H1 (cell line): ENCODE data around the gene CNOT1. TPM values are rescaled to one million over a fixed set of nuclear protein-coding genes. Genes with fewer than 3 reads are reported as not detected.

Source experiments
- ASH2L ChIP-seq: fragments of 200-600, 300-600 bp; sonication (generic); IDR thresholded peaks from one replicate; pipeline ENCODE4 v1.7.1; 2017; ENCODE audit warnings: low read length
- BRCA1 ChIP-seq: IDR thresholded peaks from 2 replicates; pipeline ENCODE4 v1.6.1; 2012; ENCODE audit warnings: low read depth, low read length, improper control_type of control experiment
- CBX5 ChIP-seq: fragments of 300-800, 300-1000 bp; sonication (generic); IDR thresholded peaks from 2 replicates; pipeline ENCODE4 v1.7.1; 2016; ENCODE audit warnings: antibody characterized with exemption, low read length, low read depth
- CEBPB ChIP-seq: IDR thresholded peaks from 2 replicates; pipeline ENCODE4 v1.6.1; 2012; ENCODE audit warnings: low read depth, low read length
- CHD1 ChIP-seq: IDR thresholded peaks from 2 replicates; pipeline ENCODE4 v1.6.1; 2012; ENCODE audit warnings: low read depth, low read length, improper control_type of control experiment
- EGR1 ChIP-seq: IDR thresholded peaks from 2 replicates; pipeline ENCODE4 v1.6.1; 2011; ENCODE audit warnings: low read depth, low read length, borderline replicate concordance
- EP300 ChIP-seq, 2 experiments: IDR thresholded peaks; 1 replicate in 1 of 2; 2 replicates in 1 of 2; pipeline ENCODE4 v1.6.1; 2011 to 2012; ENCODE audit warnings: low read depth in 2 of 2, low read length in 2 of 2, mild to moderate bottlenecking in 2 of 2, borderline replicate concordance in 1 of 2, inconsistent platforms in 1 of 2, moderate library complexity in 1 of 2
- GABPA ChIP-seq: IDR thresholded peaks from 2 replicates; pipeline ENCODE4 v1.6.1; 2011; ENCODE audit warnings: mild to moderate bottlenecking, low read length, moderate library complexity, borderline replicate concordance; ENCODE audit not compliant: insufficient read depth
- HDAC2 ChIP-seq, 2 experiments: fragments of 300-600 bp in 1 of 2; sonication (generic) in 1 of 2; IDR thresholded peaks; 2 replicates each; pipeline ENCODE4 v1.6.1; 2011 to 2012; ENCODE audit warnings: low read depth in 2 of 2, low read length in 2 of 2, mild to moderate bottlenecking in 2 of 2, moderate library complexity in 2 of 2, borderline replicate concordance in 1 of 2, inconsistent platforms in 1 of 2
- JUND ChIP-seq: IDR thresholded peaks from 2 replicates; pipeline ENCODE4 v1.6.1; 2011; ENCODE audit warnings: mild to moderate bottlenecking, improper control_type of control experiment, low read length
- KDM5A ChIP-seq: fragments of 200-600 bp; IDR thresholded peaks from 2 replicates; pipeline ENCODE4 v1.7.1; 2012; ENCODE audit warnings: mild to moderate bottlenecking, low read length, inconsistent platforms, mixed read lengths
- NANOG ChIP-seq: IDR thresholded peaks from 2 replicates; pipeline ENCODE4 v1.6.1; 2011; ENCODE audit warnings: low read length, low read depth, mild to moderate bottlenecking, inconsistent platforms; ENCODE audit not compliant: insufficient read depth, poor library complexity, severe bottlenecking
- NRF1 ChIP-seq: IDR thresholded peaks from 2 replicates; pipeline ENCODE4 v1.6.1; 2011; ENCODE audit warnings: mild to moderate bottlenecking, low read depth, low read length, improper control_type of control experiment
- PHF8 ChIP-seq: fragments of 200-600 bp; sonication (generic); conservative IDR thresholded peaks from 2 replicates; pipeline ENCODE4 v1.7.1; 2012; ENCODE audit warnings: low read depth, mild to moderate bottlenecking, inconsistent platforms, low read length, moderate library complexity
- POU5F1 ChIP-seq: IDR thresholded peaks from 2 replicates; pipeline ENCODE4 v1.6.1; 2011; ENCODE audit warnings: low read depth, mild to moderate bottlenecking, low read length, moderate library complexity
- RFX5 ChIP-seq: IDR thresholded peaks from 2 replicates; pipeline ENCODE4 v1.6.1; 2011; ENCODE audit warnings: low read depth, low read length, improper control_type of control experiment, borderline replicate concordance
- RNF2 ChIP-seq: fragments of 200-900, 300-1000 bp; sonication (generic); IDR thresholded peaks from 2 replicates; pipeline ENCODE4 v1.7.1; 2016; ENCODE audit warnings: borderline replicate concordance, low read depth, mild to moderate bottlenecking, antibody characterized with exemption, low read length; ENCODE audit not compliant: poor library complexity, severe bottlenecking; ENCODE audit errors: missing control alignments
- SIX5 ChIP-seq: IDR thresholded peaks from 2 replicates; pipeline ENCODE4 v1.6.1; 2011; ENCODE audit warnings: mild to moderate bottlenecking, low read depth, low read length
- SP1 ChIP-seq: IDR thresholded peaks from 2 replicates; pipeline ENCODE4 v1.6.1; 2011; ENCODE audit warnings: low read depth, low read length
- TAF7 ChIP-seq: optimal IDR thresholded peaks from 2 replicates; pipeline ENCODE3; 2011; ENCODE audit warnings: low read depth, mild to moderate bottlenecking, inconsistent platforms, low read length, moderate library complexity, borderline replicate concordance
- TBP ChIP-seq: IDR thresholded peaks from 2 replicates; pipeline ENCODE4 v1.6.1; 2011; ENCODE audit warnings: low read depth, low read length, improper control_type of control experiment
- TCF12 ChIP-seq: IDR thresholded peaks from 2 replicates; pipeline ENCODE4 v1.6.1; 2011; ENCODE audit warnings: low read depth, mild to moderate bottlenecking, low read length
- polyA plus RNA-seq, 7 experiments: library from polyadenylated mRNA; depleted of rRNA in 3 of 7; stranded (reverse) in 5 of 7; unstranded in 2 of 7; fragments of >200 nt in 5 of 7; fragments of 200-250 nt in 2 of 7; gene quantifications; 1 replicate in 5 of 7; 2 replicates in 1 of 7; 4 replicates in 1 of 7; pipeline versions ENCODE4 v1.2.1 to v1.2.3, GENCODE V29; 2011 to 2013; ENCODE audit warnings: missing spikeins in 2 of 7, mixed read lengths in 2 of 7
- total RNA-seq: library from RNA; stranded (reverse); fragmentation: NEBNext Ultra II Directional; extraction: Animal tissue kit (Norgen Biotek cat#: 25700); gene quantifications from 2 replicates; pipeline ENCODE4 v1.2.1, GENCODE V29; 2021
- TF ChIP-seq, protein P1 (sequence below): IDR thresholded peaks from 2 replicates; pipeline ENCODE4 v1.6.1; 2011; ENCODE audit warnings: low read depth, mild to moderate bottlenecking, low read length; ENCODE audit not compliant: insufficient read depth

CNOT1 gene
- total and polyA plus RNA-seq, 2 of the 8 experiments (the other 6 are each of a cell fraction or from before 2014, with no cell fraction given) = 306 to 319 TPM

DNA sequence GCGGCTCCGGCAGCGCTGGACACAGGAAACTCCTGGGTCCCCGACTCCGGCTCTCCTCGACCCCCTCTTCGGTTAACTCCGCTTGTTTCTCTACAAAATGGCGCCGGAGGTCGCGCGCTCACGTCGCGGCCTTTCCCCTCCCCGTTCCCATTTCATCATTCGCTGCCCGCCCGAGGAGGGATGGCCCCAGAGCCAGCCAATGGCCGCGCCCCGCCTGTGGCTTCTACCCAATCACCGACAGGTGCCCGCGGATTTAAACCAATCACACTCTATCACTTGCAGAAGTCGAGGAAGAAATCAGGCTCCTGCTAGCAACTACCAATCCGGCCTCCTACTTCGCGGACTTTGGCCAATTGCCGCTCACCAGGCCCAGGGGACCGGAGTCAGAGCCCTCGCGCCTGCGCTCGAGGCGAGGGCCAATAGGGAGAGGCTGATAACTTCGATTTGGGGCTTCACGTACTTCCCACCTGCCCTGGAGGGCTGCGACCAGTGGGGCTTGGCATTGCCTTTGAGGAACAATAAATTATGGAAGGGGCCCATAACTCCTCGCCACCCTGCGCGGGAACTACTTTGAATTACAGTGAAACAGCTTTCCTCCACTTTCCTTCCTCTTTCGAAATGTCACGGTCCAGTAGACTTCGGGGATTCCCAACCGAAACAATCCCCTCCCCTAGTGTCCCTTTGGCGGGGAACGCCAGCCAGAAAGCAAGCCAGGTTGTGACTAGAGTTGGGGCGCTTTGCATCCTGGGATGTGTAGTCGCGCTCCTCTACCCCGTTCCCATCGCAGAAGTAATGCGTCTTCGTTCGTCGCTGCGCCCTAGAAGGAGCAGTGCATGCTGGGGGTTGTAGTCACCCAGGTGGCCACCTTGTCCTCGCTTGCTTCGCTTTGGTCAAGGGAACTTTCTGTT lies at the start of gene CNOT1 (continued):
- no peak for TF ChIP-seq RNF2
- TF ChIP-seq ASH2L = peak; percentile 66
- 0 out of 3 replicates have a peak, but pooled peaks of 1 of the 2 experiments have one; percentile 23 for TF ChIP-seq EP300 (IDR thresholded peaks at IDR 0.05; ENCODE audit: borderline replicate concordance in 1 of 2, low read depth in 2 of 2, low read length in 2 of 2)
- TF ChIP-seq JUND = no peak
- peak; percentile 70 for TF ChIP-seq PHF8
- TF ChIP-seq TBP = peak; percentile 86
- peak; percentile 72 for TF ChIP-seq TAF7
- no peak for TF ChIP-seq CBX5
- no peak for TF ChIP-seq POU5F1
- TF ChIP-seq, protein P1, sequence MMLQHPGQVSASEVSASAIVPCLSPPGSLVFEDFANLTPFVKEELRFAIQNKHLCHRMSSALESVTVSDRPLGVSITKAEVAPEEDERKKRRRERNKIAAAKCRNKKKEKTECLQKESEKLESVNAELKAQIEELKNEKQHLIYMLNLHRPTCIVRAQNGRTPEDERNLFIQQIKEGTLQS = peak; percentile 93
- peak; percentile 100 for TF ChIP-seq SP1
- no peak for TF ChIP-seq BRCA1
- no peak for TF ChIP-seq GABPA
- no peak for TF ChIP-seq NANOG
- TF ChIP-seq RFX5 = peak; percentile 78
- no peak for TF ChIP-seq HDAC2 (IDR thresholded peaks at IDR 0.05; ENCODE audit: borderline replicate concordance in 1 of 2, low read depth in 2 of 2, low read length in 2 of 2)
- peak; percentile 77 for TF ChIP-seq NRF1
- peak; percentile 97 for TF ChIP-seq SIX5
- TF ChIP-seq TCF12 = no peak
- peak; percentile 76 for TF ChIP-seq CEBPB
- no peak for TF ChIP-seq KDM5A
- no peak for TF ChIP-seq EGR1
- TF ChIP-seq CHD1 = no peak
